Parathyroid adenoma (tissue), 2 donors: ENCODE measurements around the gene BNIPL.

Experiments used
- H2AFZ ChIP-seq: fragments of 300-600 bp; sonication (generic); one replicate; pipeline ENCODE4 v1.7.0; 2017; ENCODE audit warnings: antibody characterized with exemption, mild to moderate bottlenecking
- H3K27ac ChIP-seq: fragments of 300-600 bp; sonication (generic); one replicate; pipeline ENCODE4 v1.7.0; 2017
- H3K27me3 ChIP-seq: fragments of 300-600 bp; sonication (generic); one replicate; pipeline ENCODE4 v1.7.0; 2017; ENCODE audit warnings: low read length; ENCODE audit not compliant: control insufficient read depth, insufficient read depth
- H3K36me3 ChIP-seq: fragments of 300-600 bp; sonication (generic); one replicate; pipeline ENCODE4 v1.7.0; 2017; ENCODE audit warnings: low read length; ENCODE audit not compliant: control insufficient read depth, insufficient read depth
- H3K4me1 ChIP-seq: fragments of 300-600 bp; sonication (generic); one replicate; pipeline ENCODE4 v1.7.0; 2017; ENCODE audit warnings: control low read depth
- H3K4me2 ChIP-seq: fragments of 300-600 bp; sonication (generic); one replicate; pipeline ENCODE4 v1.7.0; 2017; ENCODE audit warnings: low read length
- H3K4me3 ChIP-seq: fragments of 300-600 bp; sonication (generic); one replicate; pipeline ENCODE4 v1.7.0; 2017; ENCODE audit warnings: low read depth, low read length
- H3K79me2 ChIP-seq: fragments of 300-600 bp; sonication (generic); one replicate; pipeline ENCODE4 v1.7.0; 2017; ENCODE audit warnings: control low read depth
- H3K9ac ChIP-seq: fragments of 300-600 bp; sonication (generic); one replicate; pipeline ENCODE4 v1.7.0; 2017; ENCODE audit warnings: mild to moderate bottlenecking
- H3K9me3 ChIP-seq: fragments of 300-600 bp; sonication (generic); one replicate; pipeline ENCODE4 v1.7.0; 2017; ENCODE audit warnings: low read length; ENCODE audit not compliant: control insufficient read depth
- TF ChIP-seq, protein P1 (sequence below): fragments of 300-600 bp; sonication (generic); IDR thresholded peaks from one replicate; pipeline ENCODE4 v1.7.0; 2017; ENCODE audit warnings: antibody characterized with exemption, mild to moderate bottlenecking
- donor health status: primary hyperparathyroidism.

The BNIPL gene

DNA sequence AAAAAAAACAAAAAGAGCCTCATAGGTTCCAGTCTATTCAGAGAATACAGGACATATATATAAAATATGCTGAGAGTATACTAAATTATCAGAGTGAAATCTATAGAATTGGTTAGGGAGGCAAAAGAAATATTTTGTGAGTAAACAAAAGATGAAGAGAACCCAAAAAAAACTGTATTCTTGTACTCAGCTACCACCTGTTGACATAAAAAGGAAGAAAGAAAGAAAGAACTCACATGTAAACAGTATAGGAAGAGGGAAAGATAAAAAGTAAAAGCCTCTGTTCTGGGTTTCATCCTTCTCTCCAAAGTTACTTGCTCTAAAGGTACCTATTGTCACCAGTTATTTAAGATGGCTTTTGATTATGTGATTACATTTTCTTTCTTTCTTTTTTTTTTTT, 9.9 kb upstream of the BNIPL start:
- no peak overlapping the region for H2AFZ ChIP-seq
- TF ChIP-seq, protein P1, sequence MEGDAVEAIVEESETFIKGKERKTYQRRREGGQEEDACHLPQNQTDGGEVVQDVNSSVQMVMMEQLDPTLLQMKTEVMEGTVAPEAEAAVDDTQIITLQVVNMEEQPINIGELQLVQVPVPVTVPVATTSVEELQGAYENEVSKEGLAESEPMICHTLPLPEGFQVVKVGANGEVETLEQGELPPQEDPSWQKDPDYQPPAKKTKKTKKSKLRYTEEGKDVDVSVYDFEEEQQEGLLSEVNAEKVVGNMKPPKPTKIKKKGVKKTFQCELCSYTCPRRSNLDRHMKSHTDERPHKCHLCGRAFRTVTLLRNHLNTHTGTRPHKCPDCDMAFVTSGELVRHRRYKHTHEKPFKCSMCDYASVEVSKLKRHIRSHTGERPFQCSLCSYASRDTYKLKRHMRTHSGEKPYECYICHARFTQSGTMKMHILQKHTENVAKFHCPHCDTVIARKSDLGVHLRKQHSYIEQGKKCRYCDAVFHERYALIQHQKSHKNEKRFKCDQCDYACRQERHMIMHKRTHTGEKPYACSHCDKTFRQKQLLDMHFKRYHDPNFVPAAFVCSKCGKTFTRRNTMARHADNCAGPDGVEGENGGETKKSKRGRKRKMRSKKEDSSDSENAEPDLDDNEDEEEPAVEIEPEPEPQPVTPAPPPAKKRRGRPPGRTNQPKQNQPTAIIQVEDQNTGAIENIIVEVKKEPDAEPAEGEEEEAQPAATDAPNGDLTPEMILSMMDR: no peak
- H3K36me3 ChIP-seq: no peaks in the 10 kb centered on the region
- H3K79me2 ChIP-seq: peaks cover 2% of the 10 kb centered on the region
- H3K4me3 ChIP-seq: no peak overlapping the region
- no peaks in the 10 kb centered on the region for H3K9me3 ChIP-seq
- no peaks in the 10 kb centered on the region for H3K27me3 ChIP-seq
- no peak overlapping the region for H3K27ac ChIP-seq
- H3K4me1 ChIP-seq: no peaks in the 10 kb centered on the region
- H3K4me2 ChIP-seq: no peak overlapping the region
- no peak overlapping the region for H3K9ac ChIP-seq

DNA sequence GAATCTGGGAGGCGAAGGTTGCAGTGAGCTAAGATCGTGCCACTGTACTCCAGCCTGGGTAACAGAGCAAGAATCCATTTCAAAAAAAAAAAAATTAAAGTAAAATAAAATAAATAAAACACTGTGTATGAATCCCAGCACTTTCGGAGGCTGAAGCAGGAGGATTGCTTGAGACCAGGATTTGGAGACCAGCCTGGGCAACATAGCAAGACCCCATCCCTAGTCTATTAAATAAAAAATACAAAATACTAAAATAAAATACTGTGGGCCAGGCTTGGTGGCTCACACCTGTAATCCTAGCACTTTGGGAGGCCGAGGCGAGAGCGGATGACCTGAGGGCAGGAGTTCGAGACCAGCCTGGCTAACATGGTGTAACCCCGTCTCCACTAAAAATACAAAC, 4.2 kb upstream of the BNIPL start:
- TF ChIP-seq, protein P1: no peak
- Histone ChIP-seq H2AFZ (no peak overlapping the region), H3K36me3 (no peaks in the 10 kb centered on the region), H3K4me3 (no peak overlapping the region), H3K27ac (no peak overlapping the region), H3K9me3 (no peaks in the 10 kb centered on the region), H3K27me3 (no peaks in the 10 kb centered on the region), H3K9ac (no peak overlapping the region), H3K4me2 (no peak overlapping the region), H3K79me2 (no peaks in the 10 kb centered on the region), H3K4me1 (no peaks in the 10 kb centered on the region)

DNA sequence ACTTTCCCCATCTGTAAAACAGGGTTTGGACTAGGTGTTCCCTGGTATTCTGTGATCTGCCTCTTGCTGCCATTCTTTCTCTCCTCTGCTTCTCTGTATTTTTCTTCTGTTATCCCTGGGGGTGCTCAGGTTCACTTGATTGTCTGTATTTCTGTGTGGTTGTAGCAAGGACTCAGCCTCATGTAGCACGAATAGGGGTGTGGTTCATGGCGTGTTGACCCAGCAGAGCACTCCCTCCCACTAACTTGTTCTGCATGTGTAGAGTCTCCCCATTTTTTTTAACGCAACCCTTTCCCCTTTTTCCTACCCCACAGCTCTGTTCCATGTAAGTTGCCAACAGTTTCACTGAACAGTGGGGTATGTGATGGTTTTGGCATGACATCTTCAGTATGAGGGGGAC, 1.2 kb upstream of the BNIPL start:
- Histone ChIP-seq H3K9ac (no peak overlapping the region), H3K79me2 (no peaks in the 10 kb centered on the region), H3K4me2 (no peak overlapping the region), H3K36me3 (no peaks in the 10 kb centered on the region), H3K27me3 (no peaks in the 10 kb centered on the region), H3K4me3 (no peak overlapping the region), H3K9me3 (no peaks in the 10 kb centered on the region), H2AFZ (no peak overlapping the region), H3K27ac (no peak overlapping the region), H3K4me1 (no peaks in the 10 kb centered on the region)
- TF ChIP-seq, protein P1: no peak

GRCh38 chr1:151037032-151037431, 646 bp downstream of the BNIPL start:
- H3K36me3 ChIP-seq: no peaks in the 10 kb centered on the region
- no peak overlapping the region for H3K9ac ChIP-seq
- no peak overlapping the region for H2AFZ ChIP-seq
- H3K79me2 ChIP-seq: no peaks in the 10 kb centered on the region
- no peaks in the 10 kb centered on the region for H3K4me1 ChIP-seq
- peak overlapping the region; percentile 66 for H3K4me2 ChIP-seq
- no peaks in the 10 kb centered on the region for H3K27me3 ChIP-seq
- H3K27ac ChIP-seq: no peak overlapping the region
- peak overlapping the region; percentile 45 for H3K4me3 ChIP-seq
- H3K9me3 ChIP-seq: no peaks in the 10 kb centered on the region
- TF ChIP-seq, protein P1: no peak

DNA sequence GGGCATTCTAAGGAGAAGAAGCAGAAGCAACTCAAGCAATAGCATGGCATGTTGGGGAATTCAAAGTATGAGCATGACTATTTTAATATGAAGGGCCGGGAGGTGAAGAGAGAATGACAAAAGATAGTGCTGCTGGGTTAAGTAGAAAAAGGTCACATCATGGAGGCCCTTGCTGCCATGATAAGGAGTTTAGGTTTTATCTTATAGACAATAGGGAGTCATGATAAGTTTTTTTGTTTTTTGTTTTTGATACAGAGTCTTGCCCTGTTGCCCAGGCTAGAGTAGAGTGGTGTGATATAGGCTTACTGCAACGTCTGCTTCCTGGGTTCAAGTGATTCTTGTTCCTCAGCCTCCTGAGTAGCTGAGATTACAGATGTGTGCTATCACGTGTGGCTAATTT, 3.1 kb downstream of the BNIPL start:
- H3K4me1 ChIP-seq: no peaks in the 10 kb centered on the region
- no peaks in the 10 kb centered on the region for H3K36me3 ChIP-seq
- no peak overlapping the region for H3K4me2 ChIP-seq
- no peak overlapping the region for H2AFZ ChIP-seq
- H3K27ac ChIP-seq: no peak overlapping the region
- H3K9me3 ChIP-seq: no peaks in the 10 kb centered on the region
- TF ChIP-seq, protein P1: no peak
- no peak overlapping the region for H3K9ac ChIP-seq
- no peaks in the 10 kb centered on the region for H3K27me3 ChIP-seq
- H3K79me2 ChIP-seq: no peaks in the 10 kb centered on the region
- no peak overlapping the region for H3K4me3 ChIP-seq
